ENCODE data around the gene PTGER4.

The PTGER4 gene

DNA sequence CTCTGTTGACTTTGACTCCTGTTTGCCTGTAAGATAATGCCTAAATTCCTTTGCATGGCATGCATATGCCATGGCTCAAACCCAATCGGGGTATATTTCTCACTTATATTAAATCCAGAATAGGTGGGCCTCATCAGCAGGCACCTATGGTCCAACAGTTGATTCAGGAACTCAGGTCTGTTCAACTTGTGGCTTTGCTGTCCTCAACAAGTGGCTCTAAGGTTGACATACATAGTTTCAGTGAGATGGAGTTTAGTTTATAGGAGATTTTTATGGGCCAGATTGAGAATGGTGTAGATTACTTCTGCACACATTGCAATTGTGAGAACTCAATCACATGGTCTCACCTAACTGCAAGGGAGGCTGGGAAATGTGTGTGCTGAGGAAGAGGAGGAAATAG lies 31.6 kb upstream of the PTGER4 start:
- TF ChIP-seq, protein P1, sequence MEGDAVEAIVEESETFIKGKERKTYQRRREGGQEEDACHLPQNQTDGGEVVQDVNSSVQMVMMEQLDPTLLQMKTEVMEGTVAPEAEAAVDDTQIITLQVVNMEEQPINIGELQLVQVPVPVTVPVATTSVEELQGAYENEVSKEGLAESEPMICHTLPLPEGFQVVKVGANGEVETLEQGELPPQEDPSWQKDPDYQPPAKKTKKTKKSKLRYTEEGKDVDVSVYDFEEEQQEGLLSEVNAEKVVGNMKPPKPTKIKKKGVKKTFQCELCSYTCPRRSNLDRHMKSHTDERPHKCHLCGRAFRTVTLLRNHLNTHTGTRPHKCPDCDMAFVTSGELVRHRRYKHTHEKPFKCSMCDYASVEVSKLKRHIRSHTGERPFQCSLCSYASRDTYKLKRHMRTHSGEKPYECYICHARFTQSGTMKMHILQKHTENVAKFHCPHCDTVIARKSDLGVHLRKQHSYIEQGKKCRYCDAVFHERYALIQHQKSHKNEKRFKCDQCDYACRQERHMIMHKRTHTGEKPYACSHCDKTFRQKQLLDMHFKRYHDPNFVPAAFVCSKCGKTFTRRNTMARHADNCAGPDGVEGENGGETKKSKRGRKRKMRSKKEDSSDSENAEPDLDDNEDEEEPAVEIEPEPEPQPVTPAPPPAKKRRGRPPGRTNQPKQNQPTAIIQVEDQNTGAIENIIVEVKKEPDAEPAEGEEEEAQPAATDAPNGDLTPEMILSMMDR (conservative IDR thresholded peaks at IDR 0.05; ENCODE audit: low read depth) = no peak
- ChIA-PET CTCF (no interaction called here), POLR2A (ENCODE audit: low non-redundant PET) (no interaction called here)
- no peak overlapping the region for H3K27ac ChIP-seq
- no peak for DNase-seq (ENCODE audit: low spot score)

- TF ChIP-seq, protein P1 (conservative IDR thresholded peaks at IDR 0.05; ENCODE audit: low read depth) = no peak
- DNase-seq (ENCODE audit: low spot score) = no peak
- CTCF ChIA-PET = no interaction called here
- no peak overlapping the region for H3K27ac ChIP-seq
- POLR2A ChIA-PET (ENCODE audit: low non-redundant PET) = no interaction called here
Observed at GRCh38 chr5:40649463-40650030, 30.2 kb upstream of the PTGER4 start.

- H3K27ac ChIP-seq = no peak overlapping the region
- no peak for DNase-seq (ENCODE audit: low spot score)
- TF ChIP-seq, protein P1 (conservative IDR thresholded peaks at IDR 0.05; ENCODE audit: low read depth) = no peak
- POLR2A ChIA-PET (ENCODE audit: low non-redundant PET) = no interaction called here
- CTCF ChIA-PET = no interaction called here
Observed at GRCh38 chr5:40651201-40651600, 28.5 kb upstream of the PTGER4 start.

GRCh38 chr5:40652441-40653220 lies 27.1 kb upstream of the PTGER4 start:
- POLR2A ChIA-PET (ENCODE audit: low non-redundant PET) = no interaction called here
- H3K27ac ChIP-seq = no peak overlapping the region
- DNase-seq (ENCODE audit: low spot score) = no peak
- TF ChIP-seq, protein P1 (conservative IDR thresholded peaks at IDR 0.05; ENCODE audit: low read depth) = no peak
- CTCF ChIA-PET = interaction anchor here (0.5 to 0.6 kb wide), 3 partner anchors 36 to 1272 kb away, joined by 3 to 5 read pairs (median 4); no protein-coding TSS in a partner anchor

- no peak overlapping the region for H3K27ac ChIP-seq
- ChIA-PET POLR2A (ENCODE audit: low non-redundant PET) (no interaction called here), CTCF (interaction anchor here (0.5 to 0.6 kb wide), 3 partner anchors 144 to 1649 kb away, joined by 3 to 5 read pairs (median 4); no protein-coding TSS in a partner anchor)
- DNase-seq (ENCODE audit: low spot score) = no peak
- TF ChIP-seq, protein P1 (conservative IDR thresholded peaks at IDR 0.05; ENCODE audit: low read depth) = no peak
Observed at GRCh38 chr5:40653221-40654022, 26.3 kb upstream of the PTGER4 start.

GRCh38 chr5:40654377-40654991 lies 25.2 kb upstream of the PTGER4 start:
- TF ChIP-seq, protein P1 (conservative IDR thresholded peaks at IDR 0.05; ENCODE audit: low read depth) = no peak
- no peak for DNase-seq (ENCODE audit: low spot score)
- ChIA-PET CTCF (no interaction called here), POLR2A (ENCODE audit: low non-redundant PET) (no interaction called here)
- no peak overlapping the region for H3K27ac ChIP-seq
